GM12891 (cell line): ENCODE results near the gene SPATA16.

Experiments used
- PAX5 ChIP-seq: IDR thresholded peaks from 2 replicates; pipeline ENCODE4 v1.6.1; 2011; ENCODE audit warnings: low read length, moderate library complexity, mild to moderate bottlenecking; ENCODE audit not compliant: insufficient read depth, severe bottlenecking
- POLR2A ChIP-seq: IDR thresholded peaks from 2 replicates; pipeline ENCODE4 v1.6.1; 2011; ENCODE audit warnings: low read depth, low read length, control low read depth
- POLR2AphosphoS5 ChIP-seq: IDR thresholded peaks from 2 replicates; pipeline ENCODE4 v1.6.1; 2011; ENCODE audit warnings: low read depth, low read length, control low read depth
- POU2F2 ChIP-seq: IDR thresholded peaks from 2 replicates; pipeline ENCODE4 v1.6.1; 2011; ENCODE audit warnings: low read depth, mild to moderate bottlenecking, control low read depth, low read length, moderate library complexity
- SPI1 ChIP-seq: IDR thresholded peaks from 2 replicates; pipeline ENCODE4 v1.6.1; 2011; ENCODE audit warnings: low read depth, low read length, control low read depth
- TAF1 ChIP-seq: IDR thresholded peaks from 2 replicates; pipeline ENCODE4 v1.6.1; 2011; ENCODE audit warnings: low read depth, low read length, control low read depth

GRCh38 chr3:172958565-172958964 is 182.5 kb downstream of the SPATA16 start:
- no peak for TF ChIP-seq POLR2AphosphoS5
- no peak for TF ChIP-seq POLR2A
- TF ChIP-seq PAX5: no peak
- TF ChIP-seq POU2F2: no peak
- no peak for TF ChIP-seq TAF1
- no peak for TF ChIP-seq SPI1
